ENCODE data around the gene PSMB7. TPM values are rescaled to one million over a fixed set of nuclear protein-coding genes. Genes with fewer than 3 reads are reported as not detected.

Gene PSMB7
- total RNA-seq, 4 donors from 2014 or later, result 84.3 to 178 (median 135) TPM

GRCh38 chr9:124344291-124345050, 70.8 kb downstream of the PSMB7 start:
- TF ChIP-seq CTCF (IDR thresholded peaks at IDR 0.05) (no peak), POLR2A (IDR thresholded peaks at IDR 0.05) (no peak)
- peaks cover 4 to 6% of the 10 kb centered on the region in 2 donors for H3K4me1 ChIP-seq
- H3K9me3 ChIP-seq, result no peaks in the 10 kb centered on the region
- 94% methylated on average over 25 to 29 of the region's 29 CpGs for WGBS, 2 donors
- H3K27ac ChIP-seq, result no peak overlapping the region
- no peaks in the 10 kb centered on the region for H3K27me3 ChIP-seq
- no peak for DNase-seq
- peaks cover 6 to 18% of the 10 kb centered on the region in 2 donors for H3K36me3 ChIP-seq
- intact Hi-C loops (cut with DNase I), result no loop called here
- H3K4me3 ChIP-seq (replicated peaks in 1 of 3), result no peak overlapping the region

GRCh38 chr9:124343533-124344290, 71.5 kb downstream of the PSMB7 start:
- intact Hi-C loops (cut with DNase I), result no loop called here
- H3K4me3 ChIP-seq (replicated peaks in 1 of 3), result no peak overlapping the region
- WGBS, 2 donors, result 87 to 93% methylated on average over 21 to 23 of the region's 23 CpGs

GRCh38 chr9:124342776-124343485, 72.3 kb downstream of the PSMB7 start:
- H3K27ac ChIP-seq, result peak overlapping the region in 1 of 3 donors; percentile 23
- 31 to 54% methylated on average over 23 to 25 of the region's 26 CpGs for WGBS, 2 donors
- intact Hi-C loops (cut with DNase I), result no loop called here
- no peak for TF ChIP-seq CTCF (IDR thresholded peaks at IDR 0.05)
- no peak for TF ChIP-seq POLR2A (IDR thresholded peaks at IDR 0.05)
- peaks cover 4 to 6% of the 10 kb centered on the region in 2 donors for H3K4me1 ChIP-seq
- DNase-seq, result peak; percentile 44 to 59
- H3K36me3 ChIP-seq, result peaks cover 0 to 14% of the 10 kb centered on the region in 2 donors
- no peaks in the 10 kb centered on the region for H3K27me3 ChIP-seq
- H3K4me3 ChIP-seq (replicated peaks in 1 of 3), result no peak overlapping the region
- H3K9me3 ChIP-seq, result no peaks in the 10 kb centered on the region

More at GRCh38 chr9:124343533-124344290, 71.5 kb downstream of the PSMB7 start:
- Histone ChIP-seq H3K27ac (peak overlapping the region in 1 of 3 donors; percentile 23), H3K27me3 (no peaks in the 10 kb centered on the region), H3K36me3 (peaks cover 3 to 18% of the 10 kb centered on the region in 2 donors), H3K4me1 (peaks cover 4 to 6% of the 10 kb centered on the region in 2 donors), H3K9me3 (no peaks in the 10 kb centered on the region)
- TF ChIP-seq CTCF (IDR thresholded peaks at IDR 0.05), result no peak
- no peak for TF ChIP-seq POLR2A (IDR thresholded peaks at IDR 0.05)
- no peak for DNase-seq

GRCh38 chr9:124342402-124342775, 72.9 kb downstream of the PSMB7 start:
- H3K4me3 ChIP-seq (replicated peaks in 1 of 3), result no peak overlapping the region
- H3K4me1 ChIP-seq, result peaks cover 4 to 6% of the 10 kb centered on the region in 2 donors
- peaks cover 0 to 10% of the 10 kb centered on the region in 2 donors for H3K36me3 ChIP-seq
- TF ChIP-seq CTCF (IDR thresholded peaks at IDR 0.05), result no peak
- no peak for TF ChIP-seq POLR2A (IDR thresholded peaks at IDR 0.05)
- WGBS, 2 donors, result 83 to 85% methylated on average over 11 of the region's 11 CpGs
- no peaks in the 10 kb centered on the region for H3K9me3 ChIP-seq
- no peaks in the 10 kb centered on the region for H3K27me3 ChIP-seq
- intact Hi-C loops (cut with DNase I), result no loop called here
- no peak overlapping the region for H3K27ac ChIP-seq
- no peak for DNase-seq
